Daoy (cell line): ENCODE data around the gene NREP. TPM values are rescaled to one million over a fixed set of nuclear protein-coding genes. Genes with fewer than 3 reads are reported as not detected.

Experiments
- DNase-seq: peaks from one replicate; pipeline ENCODE4 v3.0.0-alpha.2; 2015; ENCODE audit warnings: low read depth
- total RNA-seq: library from RNA; depleted of rRNA; stranded (reverse); fragments of >200 nt; shearing (Covaris generic); gene quantifications from 2 replicates; pipeline ENCODE4 v1.2.3, GENCODE V29; 2014; rRNA removed

Gene NREP
- total RNA-seq, 1 experiment from 2014 or later, result 171 TPM

DNA sequence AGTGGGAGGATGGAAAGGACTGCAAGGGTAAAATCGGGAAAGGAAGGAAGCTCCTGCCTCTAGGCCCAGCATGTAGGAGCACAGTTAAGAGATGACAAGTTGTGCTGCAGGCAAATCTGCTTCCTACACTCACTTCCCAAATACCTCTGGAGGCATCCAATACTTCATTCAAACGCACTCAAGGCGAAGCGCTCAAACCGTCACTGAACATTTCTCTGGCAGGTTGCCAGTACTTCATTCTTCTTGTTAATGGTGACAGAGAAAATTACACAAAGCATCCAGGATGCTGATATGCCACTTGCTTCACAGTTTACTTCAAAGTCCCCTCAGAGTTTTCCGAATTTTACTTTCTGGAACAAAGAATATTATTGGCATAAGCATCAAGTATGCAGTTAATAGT is 59.8 kb downstream of the NREP start:
- no peak for DNase-seq

DNA sequence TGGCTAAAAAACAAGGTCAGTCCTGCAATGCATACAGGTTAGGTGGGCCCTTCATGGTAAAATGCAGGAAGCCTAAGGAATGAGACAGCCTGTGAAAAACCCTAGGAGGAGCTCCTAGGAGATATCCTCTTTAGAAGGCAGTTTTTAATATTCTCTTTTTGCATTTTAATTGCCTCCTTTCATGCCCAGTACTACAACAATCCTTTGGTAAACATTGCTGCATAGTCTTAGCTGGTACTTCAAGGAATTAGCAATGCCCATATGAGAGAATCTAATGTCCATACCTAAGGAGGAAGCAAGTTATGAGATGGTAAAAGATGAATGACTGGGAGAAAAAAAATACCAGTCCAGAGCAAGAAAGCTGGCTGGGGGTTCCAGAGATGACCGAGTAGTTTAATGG is 61.0 kb downstream of the NREP start:
- no peak for DNase-seq

DNA sequence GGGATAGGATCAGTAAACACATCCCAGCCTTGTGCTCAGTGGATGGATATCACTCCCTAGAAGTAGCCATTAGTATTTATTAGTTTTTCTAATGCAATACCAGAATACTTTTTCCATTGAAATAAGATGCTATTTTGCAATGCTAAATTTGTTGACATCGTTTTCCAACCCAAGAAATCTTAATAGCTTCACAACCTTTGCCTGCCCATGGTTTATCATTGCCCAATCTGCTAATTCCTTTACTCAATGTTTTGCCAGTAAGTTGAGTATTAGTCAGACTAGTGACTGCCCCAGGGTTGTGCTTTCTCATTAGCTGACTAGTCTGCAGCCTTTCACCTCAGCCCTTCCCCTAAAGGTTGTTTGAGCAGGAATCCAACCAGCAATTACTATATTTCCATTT is 62.9 kb downstream of the NREP start:
- peak; percentile 44 for DNase-seq

DNA sequence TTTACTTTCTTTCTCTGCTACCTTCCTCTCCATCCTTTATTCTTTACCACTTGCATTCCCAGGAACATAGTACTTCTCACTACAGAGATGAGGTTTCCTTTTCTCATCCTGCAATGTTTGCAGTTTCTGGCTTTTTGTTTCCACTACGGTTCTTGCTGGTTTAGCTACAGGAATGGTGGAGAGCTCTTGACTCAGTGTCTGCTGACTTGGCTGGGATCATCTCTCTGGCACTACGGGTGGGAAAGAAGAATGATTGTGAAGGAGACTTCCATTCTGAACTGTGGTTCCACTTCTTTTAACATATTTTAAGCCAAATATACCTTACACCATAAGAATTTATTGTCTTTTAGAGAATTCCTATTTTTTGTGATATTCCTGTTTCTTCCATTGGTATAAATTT is 65.1 kb downstream of the NREP start:
- no peak for DNase-seq

DNA sequence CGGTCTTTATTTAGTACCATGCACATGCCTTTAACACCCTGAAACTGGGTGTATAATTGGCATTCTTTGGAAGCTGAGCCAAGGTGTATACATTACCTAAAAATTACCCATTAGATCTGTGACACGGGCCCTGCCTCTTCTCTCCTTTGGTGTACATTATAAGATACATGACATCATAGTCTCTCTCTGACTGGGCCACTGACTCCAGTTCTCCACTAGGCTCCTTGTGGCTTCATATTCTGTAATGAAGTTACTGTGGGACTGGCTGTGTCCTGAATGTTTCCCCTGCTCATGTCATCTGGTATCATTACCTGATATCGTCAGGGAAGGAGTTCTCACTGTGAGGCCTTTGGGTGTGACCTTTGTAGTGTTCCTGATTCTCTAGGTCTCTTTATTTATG is 65.5 kb downstream of the NREP start:
- no peak for DNase-seq

DNA sequence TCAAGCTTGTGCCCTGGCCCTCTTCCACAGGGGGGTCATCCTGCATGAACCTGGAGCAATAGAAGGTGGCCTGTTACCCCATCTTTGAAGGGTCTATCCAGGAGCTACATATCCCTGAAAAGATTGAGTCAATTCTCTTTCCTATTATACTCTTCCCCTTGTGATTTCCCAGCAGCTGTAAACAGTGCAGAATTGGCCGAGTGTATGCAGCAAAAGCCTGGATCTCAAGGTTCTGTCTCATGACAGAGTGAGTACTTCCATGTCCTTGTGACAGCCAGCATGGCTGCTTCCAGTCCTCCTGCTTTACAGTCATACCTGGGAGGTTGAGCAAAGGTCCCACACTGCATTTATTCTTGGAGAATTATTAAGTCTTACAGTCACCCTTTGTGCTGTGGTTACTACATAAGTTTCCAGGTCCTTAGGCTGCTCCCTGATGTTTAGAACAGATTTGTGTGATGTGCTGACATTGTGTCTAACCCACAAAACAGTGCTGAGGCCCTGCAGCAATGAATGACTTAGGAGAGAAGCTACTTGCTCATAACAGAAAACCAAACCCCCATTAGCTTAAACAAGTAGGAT is 67.5 kb downstream of the NREP start:
- no peak for DNase-seq

DNA sequence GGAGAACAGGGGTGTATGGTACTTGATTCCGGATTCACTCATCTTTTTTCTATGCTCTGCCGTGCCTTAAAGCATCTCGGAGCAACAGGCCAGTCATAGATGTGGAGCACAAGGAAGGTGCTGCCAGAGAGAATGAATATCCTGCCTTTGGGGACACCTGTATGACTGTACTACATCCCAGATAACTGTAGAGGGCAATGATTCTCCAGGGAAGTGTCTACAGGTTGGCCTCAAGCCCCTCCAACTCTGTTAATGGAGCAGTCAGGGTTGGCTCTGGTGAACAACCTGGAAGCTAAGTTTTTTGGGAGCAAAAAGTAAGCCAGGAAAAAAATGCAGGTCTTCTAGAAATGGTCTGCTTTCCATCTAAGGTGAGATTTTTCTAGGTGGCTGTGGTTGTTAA is 71.0 kb downstream of the NREP start:
- DNase-seq, result peak; percentile 27

DNA sequence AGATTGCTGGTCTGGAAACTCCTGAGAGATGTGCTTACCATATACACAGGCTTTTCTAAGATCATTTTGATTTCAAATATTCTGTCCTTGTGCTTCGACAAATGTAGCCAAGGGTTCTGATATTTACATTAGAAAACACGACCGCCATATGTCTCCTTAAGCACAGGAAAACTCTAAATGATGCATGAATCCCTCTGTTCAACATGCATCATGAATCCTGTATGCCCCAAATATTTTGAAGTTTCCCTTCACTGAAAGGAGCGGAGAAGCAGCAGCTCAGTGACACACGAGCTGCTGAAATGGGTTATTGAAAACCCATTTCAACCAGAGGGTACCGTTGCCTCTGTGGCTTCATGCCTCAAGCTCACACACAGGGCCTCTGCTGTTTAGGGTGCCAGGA is 74.4 kb downstream of the NREP start:
- no peak for DNase-seq

DNA sequence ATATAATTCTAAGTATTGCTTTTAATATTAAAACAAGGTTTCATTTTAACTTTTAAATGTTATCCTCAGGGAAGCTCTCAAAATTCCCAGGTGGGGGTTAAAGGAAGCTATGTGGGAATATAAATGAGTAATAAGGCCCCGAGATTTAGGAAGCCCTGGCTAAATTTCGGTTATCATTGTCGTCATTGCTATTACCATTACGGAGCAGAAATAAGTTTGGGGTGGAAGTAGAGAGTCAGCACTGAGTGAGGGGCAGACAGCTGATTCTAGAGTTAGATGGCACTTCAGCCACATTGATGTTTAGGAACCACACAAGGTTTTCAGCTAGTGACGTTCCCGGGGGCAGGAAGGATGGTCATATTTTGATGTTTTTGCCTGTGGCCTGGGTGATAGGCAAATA is 74.9 kb downstream of the NREP start:
- no peak for DNase-seq

DNA sequence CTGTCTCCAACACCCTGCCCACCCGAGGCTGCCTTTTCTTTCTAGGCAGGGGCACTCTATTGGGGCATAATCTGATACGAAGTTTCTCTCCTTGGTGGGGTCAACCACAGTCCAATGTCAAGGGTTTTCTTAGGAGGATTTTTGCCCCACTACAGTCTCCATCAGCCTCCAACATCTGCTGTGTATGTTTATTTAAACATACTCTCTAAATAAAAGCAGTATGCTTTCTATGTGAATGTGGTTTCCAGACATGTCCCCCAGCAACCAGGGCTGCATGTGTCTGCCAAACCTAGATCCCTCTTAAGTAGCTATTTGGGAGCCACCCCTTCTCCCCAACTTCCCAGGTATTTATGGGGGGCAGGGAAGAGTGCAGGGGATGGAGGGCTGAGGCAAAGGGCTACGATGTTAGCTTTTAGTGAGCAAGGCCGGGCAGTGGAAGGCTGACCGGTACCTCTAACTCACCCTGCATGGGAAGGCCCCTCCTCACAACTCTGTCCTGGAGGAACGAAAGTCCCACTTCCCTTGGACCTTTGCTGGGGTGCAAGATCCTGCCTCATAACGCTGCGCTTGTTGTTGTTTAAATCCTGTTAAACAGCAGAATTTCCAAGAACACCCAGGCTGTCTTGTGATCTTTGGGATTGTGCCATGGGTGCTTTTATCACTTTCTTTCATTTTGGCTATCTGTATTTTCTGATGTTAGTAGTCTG is 75.4 kb downstream of the NREP start:
- peak; percentile 25 for DNase-seq

DNA sequence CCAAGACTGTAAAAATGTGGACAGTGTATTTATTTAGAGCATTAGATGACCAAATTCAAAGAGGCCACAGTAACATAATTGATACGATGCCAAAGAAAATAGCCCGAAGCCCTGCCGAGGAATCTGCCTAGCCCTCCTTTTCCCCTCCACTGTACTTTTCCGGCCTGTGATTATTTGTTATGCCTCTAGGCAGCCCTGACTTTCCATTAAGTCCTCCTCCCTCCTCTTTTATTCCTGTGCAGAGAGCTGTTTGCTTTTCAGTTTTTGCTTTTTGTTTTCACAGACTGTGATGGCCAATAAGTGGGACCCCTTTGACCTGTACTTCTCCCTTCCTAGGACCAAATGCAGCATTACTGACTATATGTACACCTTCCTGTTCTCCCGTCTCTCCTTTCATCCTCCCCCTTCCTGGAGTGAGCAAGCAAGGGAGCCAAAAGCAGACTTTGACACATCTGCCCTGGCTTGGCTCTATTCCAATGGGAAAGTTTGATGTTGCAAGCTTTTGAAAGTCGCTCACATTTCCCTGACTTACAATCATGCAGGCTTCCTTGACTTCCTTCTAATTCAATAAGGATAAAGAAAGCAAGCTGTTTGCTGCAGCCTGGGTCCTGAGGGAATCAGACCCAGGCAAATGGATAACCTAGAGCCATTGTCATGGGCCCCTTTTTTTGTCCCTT is 76.1 kb downstream of the NREP start:
- DNase-seq, result peak; percentile 95

DNA sequence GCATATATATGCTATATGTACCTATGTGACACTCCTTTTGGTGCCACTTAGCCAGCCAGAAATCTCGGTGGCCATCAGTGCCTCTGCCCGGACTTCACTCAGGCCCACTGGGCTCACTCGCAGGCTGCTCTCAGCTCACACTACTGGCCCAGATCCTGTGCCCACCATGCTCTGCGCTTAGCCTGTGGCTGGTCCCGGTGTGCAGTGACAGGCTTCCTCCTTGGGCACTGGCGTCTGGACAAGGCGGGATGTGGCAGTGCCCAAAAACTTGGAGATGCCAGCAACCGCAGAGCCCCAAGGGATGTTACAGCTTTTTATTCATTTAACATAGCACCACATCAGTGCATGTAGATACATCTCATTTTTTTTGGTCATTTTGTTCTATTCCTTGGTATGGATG is 77.4 kb downstream of the NREP start:
- DNase-seq, result no peak

Other genes with a start within 250 kb of the NREP start
- 44.5 and 84.3 TPM in 2 replicates for gene STARD4, start 244.7 kb downstream of the NREP start, total RNA-seq